ENCODE results near the gene AANAT. TPM values are rescaled to one million over a fixed set of nuclear protein-coding genes. Genes with fewer than 3 reads are reported as not detected.

AANAT gene
- not detected in 2 replicates for total RNA-seq

DNA sequence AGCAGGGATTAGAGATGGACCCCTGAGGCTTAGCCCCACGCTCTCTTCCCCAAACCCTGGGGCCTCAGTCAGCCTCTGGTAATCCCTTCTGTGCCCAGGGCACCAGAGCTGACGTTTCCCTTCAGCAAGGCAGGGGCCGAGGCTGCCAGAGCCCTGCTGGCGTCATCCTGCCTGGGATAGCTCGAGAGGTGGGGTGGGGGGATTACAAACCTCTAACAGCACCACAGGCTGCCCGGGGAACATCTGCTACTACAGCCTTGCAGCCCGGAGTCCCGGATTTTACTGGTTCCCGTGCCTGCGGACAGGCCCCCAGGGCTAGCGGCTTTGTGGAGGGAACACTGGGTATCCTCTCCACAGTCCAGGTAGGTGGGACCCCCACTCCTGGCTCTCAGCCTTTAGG lies at the start of gene AANAT:
Gene AANAT (plus strand): TSS at position 238 of the 400 bp plus-strand sequence. CDS start 1,144 bp downstream, outside the sequence.

DNA sequence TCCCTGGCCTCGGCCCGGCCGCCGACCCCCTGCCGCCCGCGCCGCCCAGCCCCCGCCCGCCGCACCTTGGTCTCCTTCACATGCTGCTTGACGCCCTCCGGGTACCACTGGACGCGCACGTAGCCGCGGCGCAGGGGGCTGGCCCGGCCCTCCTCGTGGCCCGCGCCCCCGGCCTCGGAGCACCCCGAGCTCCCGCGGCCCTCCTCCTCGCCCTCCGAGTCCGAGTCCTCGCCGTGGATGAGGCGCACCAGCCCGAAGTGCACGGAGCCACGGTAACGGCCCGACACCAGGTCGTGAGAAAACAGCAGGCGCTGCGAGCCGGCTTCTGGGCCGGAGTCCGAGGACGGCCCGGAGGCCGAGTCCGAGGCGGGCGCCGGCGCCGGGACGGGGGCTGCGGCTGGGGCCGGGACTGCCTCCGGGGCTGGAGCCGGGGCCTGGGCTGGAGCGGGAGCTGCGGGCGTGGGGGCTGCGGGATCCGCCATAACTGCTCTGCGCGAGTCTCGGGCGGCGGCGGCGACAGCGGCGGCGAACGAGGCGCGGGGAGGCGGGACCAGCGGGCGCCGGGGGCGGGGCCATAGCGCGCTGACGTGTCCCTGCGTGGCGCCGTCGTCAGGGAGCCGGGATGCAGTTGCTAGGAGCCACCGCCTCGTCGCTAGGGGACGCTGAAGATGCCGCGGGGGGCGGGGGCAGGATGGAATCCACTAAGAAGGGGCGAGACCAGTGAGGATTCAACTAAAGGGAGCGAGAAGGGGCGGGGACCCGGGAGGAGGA lies 14.6 kb upstream of the AANAT start, which contains the start of gene UBE2O:
Gene UBE2O (minus strand): TSS at position 493 of the 771 bp plus-strand sequence. CDS start 11 bp downstream, at position 482.

DNA sequence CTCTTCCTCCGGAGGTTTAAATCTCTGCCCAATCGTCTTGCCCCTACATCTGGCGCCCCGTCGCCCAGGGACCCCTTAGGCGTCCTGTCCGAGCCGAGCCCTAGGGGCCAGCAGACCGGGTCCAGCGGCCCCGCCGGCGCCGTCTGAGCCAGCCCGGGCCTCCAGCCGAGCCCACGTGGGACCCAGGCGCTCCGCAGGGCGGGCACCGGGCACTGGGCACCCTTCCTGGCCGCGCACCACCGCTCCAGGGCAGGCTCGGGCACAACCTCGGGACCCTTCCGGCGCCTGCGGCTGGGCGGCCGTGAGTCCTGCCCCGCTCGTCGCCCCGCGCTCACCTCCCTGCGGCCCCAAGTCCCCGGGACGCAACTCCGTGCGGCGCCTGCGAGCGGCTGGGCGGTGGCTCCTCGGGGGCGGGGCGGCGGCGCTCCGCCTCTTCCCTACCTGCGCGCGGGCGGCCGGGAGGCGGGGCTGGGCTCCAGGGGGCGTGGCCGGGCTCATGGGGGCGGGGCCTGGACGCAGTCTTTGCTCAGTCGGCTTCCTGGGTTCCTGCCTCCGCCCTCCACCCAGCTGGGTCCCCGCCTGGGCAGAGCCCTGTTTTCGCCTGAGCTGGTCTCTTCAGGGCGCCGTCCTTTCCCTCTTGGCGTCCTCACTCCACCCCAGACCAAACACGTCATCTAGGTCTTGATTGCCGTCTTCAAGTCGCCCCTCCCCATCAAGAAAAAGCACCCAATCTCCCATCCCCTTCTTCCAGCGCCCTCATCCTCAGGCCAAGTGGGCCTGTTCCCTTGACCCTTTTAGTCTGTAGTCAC lies 33.8 kb downstream of the AANAT start, which contains the start of gene RHBDF2:
Gene RHBDF2 (minus strand): TSS at position 406 of the 809 bp plus-strand sequence. CDS start 19,899 bp downstream, outside the sequence.

Other genes with a start within 250 kb of the AANAT start
- 0.29 and 0.89 TPM in 2 replicates for gene RNF157, start 227.1 kb upstream of the AANAT start, total RNA-seq
- gene UBALD2, start 202.3 kb upstream of the AANAT start, total RNA-seq, result 7.6 and 16.7 TPM in 2 replicates
- gene QRICH2, start 159.3 kb upstream of the AANAT start, total RNA-seq, result 0.18 and 0.58 TPM in 2 replicates
- gene PRPSAP1, start 113.7 kb upstream of the AANAT start, total RNA-seq, result 31.9 and 39.5 TPM in 2 replicates
- gene SPHK1, start 83.0 kb upstream of the AANAT start, total RNA-seq, result 20.9 and 34.3 TPM in 2 replicates
- gene UBE2O, start 14.5 kb upstream of the AANAT start, total RNA-seq, result 9.2 and 11.7 TPM in 2 replicates
- 19.9 and 27.1 TPM in 2 replicates for gene RHBDF2, start 33.8 kb downstream of the AANAT start, total RNA-seq
- 13.1 and 18.7 TPM in 2 replicates for gene CYGB, start 70.1 kb downstream of the AANAT start, total RNA-seq
- 0.71 TPM in 1 of 2 replicates, not detected in the other for gene PRCD, start 72.4 kb downstream of the AANAT start, total RNA-seq
- gene ST6GALNAC2, start 118.3 kb downstream of the AANAT start, total RNA-seq, result 1.7 and 4.6 TPM in 2 replicates
- gene ST6GALNAC1, start 176.2 kb downstream of the AANAT start, total RNA-seq, result not detected in 2 replicates
- gene MXRA7, start 243.4 kb downstream of the AANAT start, total RNA-seq, result 191 and 221 TPM in 2 replicates